ENCODE results near the gene SLC15A5.

The SLC15A5 gene

DNA sequence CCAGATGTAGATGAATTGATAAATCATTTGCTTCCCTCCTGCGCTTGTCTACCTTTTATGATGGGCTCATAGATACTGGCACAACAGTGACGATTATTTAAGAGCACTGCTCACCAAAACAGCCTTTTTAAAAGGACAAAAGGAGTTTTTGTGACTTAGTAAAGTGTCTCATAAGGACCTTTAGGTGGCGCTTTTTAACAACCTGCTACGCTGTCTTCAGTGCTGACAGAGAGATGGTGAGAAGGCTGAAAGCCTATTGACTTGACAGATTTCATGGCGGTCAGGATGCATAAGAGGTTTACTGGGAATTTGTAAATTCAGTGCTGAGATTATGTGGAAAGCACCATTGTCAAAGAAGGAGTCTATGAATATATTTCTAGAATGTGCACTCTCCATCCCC lies 87.6 kb downstream of the SLC15A5 start:
- CTCF ChIA-PET, result interaction anchor here (0.7 kb wide), 1 partner anchor 14 kb away, joined by 3 read pairs; no protein-coding TSS in a partner anchor
- no peaks in the 10 kb centered on the region for H3K36me3 ChIP-seq (ENCODE audit: control insufficient read depth in 2 of 2, insufficient read depth in 1 of 2, low read length in 2 of 2)
- H3K4me3 ChIP-seq (ENCODE audit: low read depth, low read length), result no peak overlapping the region
- H3K4me1 ChIP-seq (ENCODE audit: control insufficient read depth, insufficient read depth, low read length), result no peaks in the 10 kb centered on the region
- H3K27ac ChIP-seq (ENCODE audit: extremely low read depth, low read depth, low read length), result no peak overlapping the region
- no peak for TF ChIP-seq ZNF654 (tag by site-specific recombination; IDR thresholded peaks at IDR 0.05; ENCODE audit: low read depth)
- TF ChIP-seq, protein P1, sequence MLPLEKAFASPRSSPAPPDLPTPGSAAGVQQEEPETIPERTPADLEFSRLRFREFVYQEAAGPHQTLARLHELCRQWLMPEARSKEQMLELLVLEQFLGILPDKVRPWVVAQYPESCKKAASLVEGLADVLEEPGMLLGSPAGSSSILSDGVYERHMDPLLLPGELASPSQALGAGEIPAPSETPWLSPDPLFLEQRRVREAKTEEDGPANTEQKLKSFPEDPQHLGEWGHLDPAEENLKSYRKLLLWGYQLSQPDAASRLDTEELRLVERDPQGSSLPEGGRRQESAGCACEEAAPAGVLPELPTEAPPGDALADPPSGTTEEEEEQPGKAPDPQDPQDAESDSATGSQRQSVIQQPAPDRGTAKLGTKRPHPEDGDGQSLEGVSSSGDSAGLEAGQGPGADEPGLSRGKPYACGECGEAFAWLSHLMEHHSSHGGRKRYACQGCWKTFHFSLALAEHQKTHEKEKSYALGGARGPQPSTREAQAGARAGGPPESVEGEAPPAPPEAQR (tag by site-specific recombination; IDR thresholded peaks at IDR 0.05), result no peak
- no peak for TF ChIP-seq ZNF571 (tag by site-specific recombination; IDR thresholded peaks at IDR 0.05)
- TF ChIP-seq ZNF341 (tag by site-specific recombination; IDR thresholded peaks at IDR 0.05; ENCODE audit: low read depth), result no peak
- TF ChIP-seq ZNF239 (tag by site-specific recombination; IDR thresholded peaks at IDR 0.05), result no peak
- no peak for TF ChIP-seq SCRT2 (tag by site-specific recombination; IDR thresholded peaks at IDR 0.05)
- TF ChIP-seq ZNF274 (IDR thresholded peaks at IDR 0.05; ENCODE audit: low read length), result no peak
- TF ChIP-seq ZNF274 (tag by site-specific recombination; IDR thresholded peaks at IDR 0.05; ENCODE audit: borderline replicate concordance), result no peak
- TF ChIP-seq, protein P2, sequence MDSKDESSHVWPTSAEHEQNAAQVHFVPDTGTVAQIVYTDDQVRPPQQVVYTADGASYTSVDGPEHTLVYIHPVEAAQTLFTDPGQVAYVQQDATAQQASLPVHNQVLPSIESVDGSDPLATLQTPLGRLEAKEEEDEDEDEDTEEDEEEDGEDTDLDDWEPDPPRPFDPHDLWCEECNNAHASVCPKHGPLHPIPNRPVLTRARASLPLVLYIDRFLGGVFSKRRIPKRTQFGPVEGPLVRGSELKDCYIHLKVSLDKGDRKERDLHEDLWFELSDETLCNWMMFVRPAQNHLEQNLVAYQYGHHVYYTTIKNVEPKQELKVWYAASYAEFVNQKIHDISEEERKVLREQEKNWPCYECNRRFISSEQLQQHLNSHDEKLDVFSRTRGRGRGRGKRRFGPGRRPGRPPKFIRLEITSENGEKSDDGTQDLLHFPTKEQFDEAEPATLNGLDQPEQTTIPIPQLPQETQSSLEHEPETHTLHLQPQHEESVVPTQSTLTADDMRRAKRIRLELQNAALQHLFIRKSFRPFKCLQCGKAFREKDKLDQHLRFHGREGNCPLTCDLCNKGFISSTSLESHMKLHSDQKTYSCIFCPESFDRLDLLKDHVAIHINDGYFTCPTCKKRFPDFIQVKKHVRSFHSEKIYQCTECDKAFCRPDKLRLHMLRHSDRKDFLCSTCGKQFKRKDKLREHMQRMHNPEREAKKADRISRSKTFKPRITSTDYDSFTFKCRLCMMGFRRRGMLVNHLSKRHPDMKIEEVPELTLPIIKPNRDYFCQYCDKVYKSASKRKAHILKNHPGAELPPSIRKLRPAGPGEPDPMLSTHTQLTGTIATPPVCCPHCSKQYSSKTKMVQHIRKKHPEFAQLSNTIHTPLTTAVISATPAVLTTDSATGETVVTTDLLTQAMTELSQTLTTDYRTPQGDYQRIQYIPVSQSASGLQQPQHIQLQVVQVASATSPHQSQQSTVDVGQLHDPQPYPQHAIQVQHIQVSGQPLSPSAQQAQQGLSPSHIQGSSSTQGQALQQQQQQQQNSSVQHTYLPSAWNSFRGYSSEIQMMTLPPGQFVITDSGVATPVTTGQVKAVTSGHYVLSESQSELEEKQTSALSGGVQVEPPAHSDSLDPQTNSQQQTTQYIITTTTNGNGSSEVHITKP (tag by site-specific recombination; IDR thresholded peaks at IDR 0.05), result no peak
- TF ChIP-seq GLIS2 (tag by site-specific recombination; IDR thresholded peaks at IDR 0.05), result no peak
- TF ChIP-seq RBAK (tag by site-specific recombination; IDR thresholded peaks at IDR 0.05), result no peak
- H3K9me3 ChIP-seq (ENCODE audit: control insufficient read depth, insufficient read depth, low read depth, low read length), result no peaks in the 10 kb centered on the region
- POLR2A ChIA-PET, result no interaction called here

DNA sequence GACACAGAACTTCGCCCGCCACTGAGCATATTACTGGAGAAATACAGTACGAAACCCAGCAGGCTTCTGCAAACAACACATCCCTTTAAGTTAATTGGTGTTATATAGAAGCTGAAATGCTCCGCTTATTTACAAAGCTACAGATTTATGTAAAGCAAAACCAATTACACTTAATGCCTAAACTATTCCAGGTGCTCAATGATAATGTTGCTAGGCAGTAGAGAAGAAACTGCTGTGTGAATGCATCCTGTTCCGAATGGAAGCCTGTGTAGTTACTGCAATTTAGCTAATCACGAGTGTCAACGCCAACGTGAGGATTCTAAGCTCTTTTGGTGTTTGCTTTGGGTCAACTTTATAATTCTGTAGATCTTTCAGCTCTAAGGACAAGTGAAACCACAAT lies 89.8 kb downstream of the SLC15A5 start:
- CTCF ChIA-PET, result no interaction called here
- TF ChIP-seq ZNF623 (tag by site-specific recombination; IDR thresholded peaks at IDR 0.05) (no peak), ZNF791 (tag by site-specific recombination; IDR thresholded peaks at IDR 0.05) (no peak)

DNA sequence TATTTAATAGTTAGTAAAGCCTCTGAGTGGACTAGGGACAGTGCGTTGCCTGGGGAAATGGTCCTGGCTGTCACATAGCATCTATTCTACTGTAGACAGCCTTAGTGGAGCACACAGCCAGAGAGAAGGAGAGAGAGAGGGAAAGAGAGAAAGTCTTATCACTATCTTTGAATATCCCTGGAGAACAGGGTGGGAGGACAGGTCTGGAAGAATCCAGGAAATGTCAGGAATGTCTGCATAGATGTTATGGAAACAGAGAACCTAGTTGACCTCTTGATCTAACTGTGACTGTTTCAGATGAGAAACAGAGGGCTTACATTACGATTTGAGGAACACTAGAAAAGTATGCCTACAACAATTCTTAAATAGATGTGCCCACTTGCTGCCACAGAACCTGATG lies 92.8 kb downstream of the SLC15A5 start:
- H3K9me3 ChIP-seq (ENCODE audit: control insufficient read depth, insufficient read depth, low read depth, low read length), result no peaks in the 10 kb centered on the region
- CTCF ChIA-PET, result no interaction called here

More for the DNA sequence above, 89.8 kb downstream of the SLC15A5 start:
- no peaks in the 10 kb centered on the region for H3K36me3 ChIP-seq (ENCODE audit: control insufficient read depth in 2 of 2, insufficient read depth in 1 of 2, low read length in 2 of 2)
- no peak overlapping the region for H3K4me3 ChIP-seq (ENCODE audit: low read depth, low read length)
- H3K27ac ChIP-seq (ENCODE audit: extremely low read depth, low read depth, low read length), result no peak overlapping the region
- no peaks in the 10 kb centered on the region for H3K4me1 ChIP-seq (ENCODE audit: control insufficient read depth, insufficient read depth, low read length)
- POLR2A ChIA-PET, result no interaction called here
- H3K9me3 ChIP-seq (ENCODE audit: control insufficient read depth, insufficient read depth, low read depth, low read length), result no peaks in the 10 kb centered on the region

More for the DNA sequence above, 92.8 kb downstream of the SLC15A5 start:
- POLR2A ChIA-PET, result no interaction called here
- no peak for TF ChIP-seq ZNF146 (tag by site-specific recombination; IDR thresholded peaks at IDR 0.05)
- no peak for TF ChIP-seq WT1 (tag by site-specific recombination; IDR thresholded peaks at IDR 0.05)
- TF ChIP-seq, protein P3, sequence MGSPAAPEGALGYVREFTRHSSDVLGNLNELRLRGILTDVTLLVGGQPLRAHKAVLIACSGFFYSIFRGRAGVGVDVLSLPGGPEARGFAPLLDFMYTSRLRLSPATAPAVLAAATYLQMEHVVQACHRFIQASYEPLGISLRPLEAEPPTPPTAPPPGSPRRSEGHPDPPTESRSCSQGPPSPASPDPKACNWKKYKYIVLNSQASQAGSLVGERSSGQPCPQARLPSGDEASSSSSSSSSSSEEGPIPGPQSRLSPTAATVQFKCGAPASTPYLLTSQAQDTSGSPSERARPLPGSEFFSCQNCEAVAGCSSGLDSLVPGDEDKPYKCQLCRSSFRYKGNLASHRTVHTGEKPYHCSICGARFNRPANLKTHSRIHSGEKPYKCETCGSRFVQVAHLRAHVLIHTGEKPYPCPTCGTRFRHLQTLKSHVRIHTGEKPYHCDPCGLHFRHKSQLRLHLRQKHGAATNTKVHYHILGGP (tag by site-specific recombination; IDR thresholded peaks at IDR 0.05), result no peak
- TF ChIP-seq YY1 (tag by site-specific recombination; IDR thresholded peaks at IDR 0.05), result no peak
- TF ChIP-seq ZNF555 (tag by site-specific recombination; conservative IDR thresholded peaks at IDR 0.05), result no peak
- no peak for TF ChIP-seq GLIS1 (tag by site-specific recombination; IDR thresholded peaks at IDR 0.05)
- TF ChIP-seq ZNF169 (tag by site-specific recombination; IDR thresholded peaks at IDR 0.05), result no peak
- no peak for TF ChIP-seq ZNF48 (tag by site-specific recombination; IDR thresholded peaks at IDR 0.05)
- TF ChIP-seq ZNF184 (tag by site-specific recombination; IDR thresholded peaks at IDR 0.05), result no peak
- TF ChIP-seq, protein P1 (tag by site-specific recombination; IDR thresholded peaks at IDR 0.05), result no peak
- Histone ChIP-seq H3K27ac (ENCODE audit: extremely low read depth, low read depth, low read length) (no peak overlapping the region), H3K4me1 (ENCODE audit: control insufficient read depth, insufficient read depth, low read length) (no peaks in the 10 kb centered on the region), H3K4me3 (ENCODE audit: low read depth, low read length) (no peak overlapping the region), H3K36me3 (ENCODE audit: control insufficient read depth in 2 of 2, insufficient read depth in 1 of 2, low read length in 2 of 2) (no peaks in the 10 kb centered on the region)
